ENCODE data around the gene LRRFIP2. TPM values are rescaled to one million over a fixed set of nuclear protein-coding genes. Genes with fewer than 3 reads are reported as not detected.

LRRFIP2 gene, protein sequence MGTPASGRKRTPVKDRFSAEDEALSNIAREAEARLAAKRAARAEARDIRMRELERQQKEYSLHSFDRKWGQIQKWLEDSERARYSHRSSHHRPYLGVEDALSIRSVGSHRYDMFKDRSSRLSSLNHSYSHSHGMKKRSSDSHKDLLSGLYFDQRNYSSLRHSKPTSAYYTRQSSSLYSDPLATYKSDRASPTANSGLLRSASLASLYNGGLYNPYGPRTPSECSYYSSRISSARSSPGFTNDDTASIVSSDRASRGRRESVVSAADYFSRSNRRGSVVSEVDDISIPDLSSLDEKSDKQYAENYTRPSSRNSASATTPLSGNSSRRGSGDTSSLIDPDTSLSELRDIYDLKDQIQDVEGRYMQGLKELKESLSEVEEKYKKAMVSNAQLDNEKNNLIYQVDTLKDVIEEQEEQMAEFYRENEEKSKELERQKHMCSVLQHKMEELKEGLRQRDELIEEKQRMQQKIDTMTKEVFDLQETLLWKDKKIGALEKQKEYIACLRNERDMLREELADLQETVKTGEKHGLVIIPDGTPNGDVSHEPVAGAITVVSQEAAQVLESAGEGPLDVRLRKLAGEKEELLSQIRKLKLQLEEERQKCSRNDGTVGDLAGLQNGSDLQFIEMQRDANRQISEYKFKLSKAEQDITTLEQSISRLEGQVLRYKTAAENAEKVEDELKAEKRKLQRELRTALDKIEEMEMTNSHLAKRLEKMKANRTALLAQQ
- total RNA-seq, result 50.9 and 61.8 TPM in 2 replicates

DNA sequence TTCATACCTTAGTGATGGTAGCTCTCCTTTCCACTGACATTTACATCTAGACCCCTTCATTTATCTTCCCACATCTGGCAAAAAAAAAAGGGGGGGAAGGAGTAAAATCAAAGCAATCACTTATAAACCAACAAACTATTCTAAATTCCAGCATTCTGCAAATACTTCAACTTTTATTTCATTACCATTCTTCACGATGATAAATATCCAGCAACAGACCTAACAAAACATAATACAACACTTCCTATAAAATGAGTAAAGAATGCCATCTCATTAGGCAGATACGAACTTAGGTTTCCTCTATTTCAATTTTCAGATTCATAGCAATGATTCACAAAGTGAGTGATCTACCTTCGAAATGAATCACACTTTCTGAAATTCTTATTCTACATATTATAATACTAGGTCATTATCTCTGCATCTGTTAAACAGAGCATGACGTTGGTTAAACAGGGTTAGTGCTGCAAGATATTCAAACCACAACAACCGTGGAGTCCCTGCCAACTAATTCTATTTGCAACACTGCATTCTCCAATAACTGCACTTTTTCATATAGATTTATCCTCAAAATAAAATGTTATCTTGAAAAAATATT lies at the start of gene LRRFIP2:
Gene LRRFIP2, minus strand, starts transcription at position 51 of the 595 bp plus-strand sequence. CDS start 25,599 bp downstream, outside the sequence.

Other genes starting within 250 kb of the LRRFIP2 start
- 2.1 and 2.4 TPM in 2 replicates for gene TRANK1, start 229.5 kb downstream of the LRRFIP2 start, total RNA-seq
- gene EPM2AIP1, start 181.5 kb downstream of the LRRFIP2 start, total RNA-seq, result 3.1 and 4.7 TPM in 2 replicates
- 52.8 and 58.5 TPM in 2 replicates for gene MLH1, start 181.1 kb downstream of the LRRFIP2 start, total RNA-seq
- gene GOLGA4, start 68.7 kb upstream of the LRRFIP2 start, total RNA-seq, result 37.7 and 45.1 TPM in 2 replicates